Measurements from ENCODE around the gene ATP10D. TPM values are rescaled to one million over a fixed set of nuclear protein-coding genes. Genes with fewer than 3 reads are reported as not detected.

ATP10D gene
- total and polyA plus RNA-seq, 2 donors (not counting 3 experiments of a cell fraction or from before 2014, with no cell fraction given): 34.1 to 40.2 TPM

GRCh38 chr4:47577779-47578553, 92.9 kb downstream of the ATP10D start:
- no peaks in the 10 kb centered on the region for H3K9me3 ChIP-seq (replicated peaks; ENCODE audit: control insufficient read depth, insufficient read depth, low read length)
- peaks cover 4 to 5% of the 10 kb centered on the region in 2 experiments for H3K36me3 ChIP-seq (ENCODE audit: control insufficient read depth in 2 of 2, extremely low read depth in 1 of 2, insufficient read depth in 2 of 2, low read length in 2 of 2)
- H3K27me3 ChIP-seq (ENCODE audit: control insufficient read depth in 2 of 2, insufficient read depth in 2 of 2, low read length in 2 of 2): no peaks in the 10 kb centered on the region
- no peaks in the 10 kb centered on the region for H3K79me2 ChIP-seq (ENCODE audit: control insufficient read depth, insufficient read depth, low read length)
- peak overlapping the region; percentile 99 for H3K27ac ChIP-seq (ENCODE audit: insufficient read depth, low read depth, low read length)
- FAIRE-seq (peak; percentile 85), DNase-seq (ENCODE audit: low read depth, low spot score) (peak; percentile 92)
- H3K4me2 ChIP-seq (ENCODE audit: insufficient read depth, low read length): peak overlapping the region; percentile 79
- dilution Hi-C loops (cut with MboI; ENCODE audit: extremely low pct_ligation_motif_present, low sequenced_read_pairs) (no loop called here), intact Hi-C loops (cut with micrococcal nuclease) (loop anchor here (1.0 to 5.0 kb wide), 5 partner anchors 14 to 115 kb away; partner anchors contain the start of genes ATP10D and COMMD8)
- H3K9me1 ChIP-seq (replicated peaks; ENCODE audit: control insufficient read depth, extremely low read depth, insufficient read depth, low read length): no peaks in the 10 kb centered on the region
- H2AFZ ChIP-seq (ENCODE audit: low read depth, low read length): peak overlapping the region; percentile 45
- no peak for TF ChIP-seq FOS (IDR thresholded peaks at IDR 0.05; ENCODE audit: borderline replicate concordance, insufficient read depth, low read length)
- TF ChIP-seq, protein P1, sequence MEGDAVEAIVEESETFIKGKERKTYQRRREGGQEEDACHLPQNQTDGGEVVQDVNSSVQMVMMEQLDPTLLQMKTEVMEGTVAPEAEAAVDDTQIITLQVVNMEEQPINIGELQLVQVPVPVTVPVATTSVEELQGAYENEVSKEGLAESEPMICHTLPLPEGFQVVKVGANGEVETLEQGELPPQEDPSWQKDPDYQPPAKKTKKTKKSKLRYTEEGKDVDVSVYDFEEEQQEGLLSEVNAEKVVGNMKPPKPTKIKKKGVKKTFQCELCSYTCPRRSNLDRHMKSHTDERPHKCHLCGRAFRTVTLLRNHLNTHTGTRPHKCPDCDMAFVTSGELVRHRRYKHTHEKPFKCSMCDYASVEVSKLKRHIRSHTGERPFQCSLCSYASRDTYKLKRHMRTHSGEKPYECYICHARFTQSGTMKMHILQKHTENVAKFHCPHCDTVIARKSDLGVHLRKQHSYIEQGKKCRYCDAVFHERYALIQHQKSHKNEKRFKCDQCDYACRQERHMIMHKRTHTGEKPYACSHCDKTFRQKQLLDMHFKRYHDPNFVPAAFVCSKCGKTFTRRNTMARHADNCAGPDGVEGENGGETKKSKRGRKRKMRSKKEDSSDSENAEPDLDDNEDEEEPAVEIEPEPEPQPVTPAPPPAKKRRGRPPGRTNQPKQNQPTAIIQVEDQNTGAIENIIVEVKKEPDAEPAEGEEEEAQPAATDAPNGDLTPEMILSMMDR (IDR thresholded peaks at IDR 0.05; ENCODE audit: extremely low read depth in 1 of 2, insufficient read depth in 1 of 2, low read depth in 1 of 2, low read length in 2 of 2): no peak
- peak; percentile 89 for TF ChIP-seq JUN (IDR thresholded peaks at IDR 0.05; ENCODE audit: borderline replicate concordance, insufficient read depth, insufficient read length, low read depth)
- peak; percentile 61 for TF ChIP-seq POLR2AphosphoS5 (IDR thresholded peaks at IDR 0.05; ENCODE audit: insufficient read depth, low read depth, low read length)
- peak; percentile 40 for TF ChIP-seq POLR2A (IDR thresholded peaks at IDR 0.05; ENCODE audit: low read depth, low read length)
- TF ChIP-seq MYC (IDR thresholded peaks at IDR 0.05; ENCODE audit: low read depth, low read length): no peak
- TF ChIP-seq EZH2 (IDR thresholded peaks at IDR 0.05; ENCODE audit: borderline replicate concordance, low read depth, low read length, severe bottlenecking): no peak
- peak overlapping the region; percentile 81 for H3K9ac ChIP-seq (replicated peaks; ENCODE audit: extremely low read depth, insufficient read depth, low read length)
- H3K4me1 ChIP-seq (ENCODE audit: control insufficient read depth, extremely low read depth, insufficient read depth, low read length): peaks cover 16% of the 10 kb centered on the region
- ChIA-PET POLR2A (no interaction called here), CTCF (interaction anchor here (1.0 to 1.8 kb wide), 5 partner anchors 10 to 114 kb away, joined by 4 to 6 read pairs (median 5); partner anchors contain the start of genes ATP10D and COMMD8)
- H4K20me1 ChIP-seq (replicated peaks; ENCODE audit: control insufficient read depth, extremely low read depth, insufficient read depth, low read length): no peaks in the 10 kb centered on the region
- TSS peak; percentile 83 for BruUV-seq (replicated peaks)
- H3K4me3 ChIP-seq (replicated peaks in 1 of 3; ENCODE audit: insufficient read depth in 1 of 3, low read depth in 1 of 3, low read length in 3 of 3): peak overlapping the region in 1 of 3 experiments; percentile 26
